Activated naive CD4-positive, alpha-beta T cell treated with anti-CD3 and anti-CD28 coated beads, Interleukin-2, amount 50 U/mL, for 72 hours (primary cell): Measurements from ENCODE around the gene SRP68. TPM values are rescaled to one million over a fixed set of nuclear protein-coding genes. Genes with fewer than 3 reads are reported as not detected.
"Not testable (repeated sequence)": the region's sequence is repeated elsewhere in the genome, so short reads cannot be mapped to it uniquely, and the experiment has no call there.

Experiments used
- ATAC-seq, 2 donors: fragments of 150-1000 bp; cut with Tn5 transposase; 2 replicates each; pipeline ENCODE4 v1.10.0; 2021; ENCODE audit warnings: mild to moderate bottlenecking in 2 of 2, moderate library complexity in 2 of 2
- DNase-seq, 2 donors: peaks; one replicate each; pipeline ENCODE4 v3.0.0; 2021 to 2022; ENCODE audit warnings: low spot score in 2 of 2
- H3K27ac Mint-ChIP-seq, 2 donors: one replicate each; pipeline ENCODE4 v1.8.0; 2022; ENCODE audit warnings: mild to moderate bottlenecking in 2 of 2, mixed read lengths in 2 of 2
- H3K36me3 Mint-ChIP-seq, 2 donors: one replicate each; pipeline ENCODE4 v1.8.0; 2022; ENCODE audit warnings: mixed read lengths in 2 of 2
- H3K9me3 Mint-ChIP-seq, 2 donors: one replicate each; pipeline ENCODE4 v1.8.0; 2022; ENCODE audit warnings: mixed read lengths in 2 of 2
- total RNA-seq, 2 donors: library from RNA; stranded (reverse); gene quantifications; one replicate each; pipeline ENCODE4 v1.2.3, GENCODE V29; 2022

SRP68 gene
- total RNA-seq, 2 donors from 2014 or later, result 78.8 to 162 TPM

DNA sequence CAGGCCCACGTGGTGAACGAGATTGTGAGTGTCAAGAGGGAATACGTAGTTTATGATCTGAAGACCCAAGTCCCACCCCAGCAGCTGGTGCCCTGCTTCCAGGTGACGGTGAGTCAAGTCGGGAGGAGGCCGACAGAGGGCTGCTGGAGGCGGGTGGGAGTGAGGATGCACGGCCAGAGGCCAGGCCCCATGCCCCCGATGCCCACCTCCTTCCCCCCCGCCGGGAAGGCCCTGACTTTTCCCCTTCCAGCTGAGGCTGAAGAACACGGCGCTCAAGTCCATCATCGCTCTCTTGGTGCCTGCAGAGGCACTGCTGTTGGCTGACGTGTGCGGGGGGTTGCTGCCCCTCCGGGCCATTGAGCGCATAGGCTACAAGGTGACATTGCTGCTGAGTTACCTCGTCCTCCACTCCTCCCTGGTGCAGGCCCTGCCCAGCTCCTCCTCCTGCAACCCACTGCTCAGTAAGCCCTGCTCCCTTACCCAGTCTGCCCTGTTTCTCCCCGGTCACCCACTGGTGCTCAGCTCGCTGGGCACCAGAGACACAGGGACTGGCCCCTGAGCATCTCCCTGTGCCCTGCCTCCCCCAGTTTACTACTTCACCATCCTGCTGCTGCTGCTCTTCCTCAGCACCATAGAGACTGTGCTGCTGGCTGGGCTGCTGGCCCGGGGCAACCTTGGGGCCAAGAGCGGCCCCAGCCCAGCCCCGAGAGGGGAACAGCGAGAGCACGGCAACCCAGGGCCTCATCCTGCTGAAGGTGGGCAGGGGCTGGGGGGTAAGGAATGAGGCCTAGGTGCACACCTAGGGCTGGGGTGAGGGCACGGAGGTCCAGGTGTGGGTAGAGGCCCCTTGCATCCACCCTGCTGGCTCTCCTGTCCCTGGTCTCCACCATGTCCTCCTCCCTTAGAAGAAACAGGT lies 9.2 kb upstream of the SRP68 start:
- Mint-ChIP-seq H3K27ac (peak overlapping the region; percentile 36 to 46), H3K36me3 (peaks cover 0 to 6% of the 10 kb centered on the region in 2 donors), H3K9me3 (no peaks in the 10 kb centered on the region)
- ATAC-seq, result no peak
- DNase-seq, result no peak

- H3K36me3 Mint-ChIP-seq, result peaks cover 0 to 7% of the 10 kb centered on the region in 2 donors
- H3K27ac Mint-ChIP-seq, result no peak overlapping the region
- DNase-seq, result no peak
These were observed 8.5 kb upstream of the SRP68 start for GRCh38 chr17:76080768-76081287.

DNA sequence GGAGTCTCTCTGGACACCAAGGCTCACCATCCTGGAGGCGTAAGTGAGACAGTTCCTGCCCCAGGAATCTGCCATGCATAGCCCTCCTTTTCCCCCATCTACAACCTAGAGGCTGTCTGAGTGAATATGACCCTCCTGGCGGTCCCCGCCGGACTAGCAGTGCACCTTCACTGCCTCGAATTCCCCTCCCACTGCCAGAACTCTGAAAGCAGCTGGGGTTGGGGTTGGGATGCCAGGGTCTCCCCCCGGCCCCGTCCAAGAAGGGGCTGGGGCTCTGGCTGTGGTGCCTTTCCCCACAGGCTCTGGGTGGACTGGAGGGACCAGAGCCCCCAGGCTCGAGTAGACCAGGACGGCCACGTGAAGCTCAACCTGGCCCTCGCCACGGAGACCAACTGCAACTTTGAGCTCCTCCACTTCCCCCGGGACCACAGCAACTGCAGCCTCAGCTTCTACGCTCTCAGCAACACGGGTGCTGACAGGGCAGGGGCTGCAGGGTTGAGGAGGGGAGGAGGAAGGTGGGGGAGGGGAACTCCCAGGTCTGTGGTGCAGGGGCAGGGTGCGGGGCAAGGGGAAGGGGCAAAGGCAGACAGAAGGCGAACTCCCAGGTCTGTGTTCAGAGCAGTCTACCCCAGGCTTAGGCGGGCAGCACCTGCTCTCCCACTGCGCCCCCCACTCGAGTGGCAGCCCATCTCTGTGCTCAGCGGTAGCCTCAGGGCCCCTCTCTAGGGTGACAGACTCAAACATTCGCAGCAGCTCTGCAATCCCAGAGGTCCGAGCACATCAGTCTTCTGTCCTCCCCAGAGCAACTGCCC lies 7.8 kb upstream of the SRP68 start:
- DNase-seq (no peak), ATAC-seq (peak in 1 of 2 donors; percentile 1)
- Mint-ChIP-seq H3K9me3 (no peaks in the 10 kb centered on the region), H3K27ac (no peak overlapping the region), H3K36me3 (peaks cover 2 to 13% of the 10 kb centered on the region in 2 donors)

More at GRCh38 chr17:76080768-76081287, 8.5 kb upstream of the SRP68 start:
- no peaks in the 10 kb centered on the region for H3K9me3 Mint-ChIP-seq
- ATAC-seq, result no peak

DNA sequence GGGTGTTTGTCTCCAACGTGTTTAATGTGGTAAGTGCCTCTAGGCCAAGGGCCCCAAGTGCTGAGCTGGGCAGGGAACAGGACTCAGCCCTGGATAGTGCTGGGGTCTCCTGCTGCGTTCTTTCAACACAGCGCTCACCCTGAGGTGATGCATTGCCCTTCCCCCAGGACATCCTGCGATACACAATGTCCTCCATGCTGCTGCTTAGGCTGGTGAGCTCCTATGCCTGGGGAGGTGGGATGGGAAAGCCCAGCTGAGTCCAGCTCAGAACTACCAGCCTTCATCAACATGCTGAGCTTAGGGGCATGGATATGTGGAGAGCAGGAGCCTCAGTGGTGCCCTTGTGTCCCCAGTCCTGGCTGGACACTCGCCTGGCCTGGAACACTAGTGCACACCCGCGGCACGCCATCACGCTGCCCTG lies 7.2 kb upstream of the SRP68 start:
- H3K9me3 Mint-ChIP-seq, result no peaks in the 10 kb centered on the region
- peaks cover 8 to 17% of the 10 kb centered on the region in 2 donors for H3K36me3 Mint-ChIP-seq
- DNase-seq (no peak), ATAC-seq (peak in 1 of 2 donors; percentile 3)
- H3K27ac Mint-ChIP-seq, result no peak overlapping the region

DNA sequence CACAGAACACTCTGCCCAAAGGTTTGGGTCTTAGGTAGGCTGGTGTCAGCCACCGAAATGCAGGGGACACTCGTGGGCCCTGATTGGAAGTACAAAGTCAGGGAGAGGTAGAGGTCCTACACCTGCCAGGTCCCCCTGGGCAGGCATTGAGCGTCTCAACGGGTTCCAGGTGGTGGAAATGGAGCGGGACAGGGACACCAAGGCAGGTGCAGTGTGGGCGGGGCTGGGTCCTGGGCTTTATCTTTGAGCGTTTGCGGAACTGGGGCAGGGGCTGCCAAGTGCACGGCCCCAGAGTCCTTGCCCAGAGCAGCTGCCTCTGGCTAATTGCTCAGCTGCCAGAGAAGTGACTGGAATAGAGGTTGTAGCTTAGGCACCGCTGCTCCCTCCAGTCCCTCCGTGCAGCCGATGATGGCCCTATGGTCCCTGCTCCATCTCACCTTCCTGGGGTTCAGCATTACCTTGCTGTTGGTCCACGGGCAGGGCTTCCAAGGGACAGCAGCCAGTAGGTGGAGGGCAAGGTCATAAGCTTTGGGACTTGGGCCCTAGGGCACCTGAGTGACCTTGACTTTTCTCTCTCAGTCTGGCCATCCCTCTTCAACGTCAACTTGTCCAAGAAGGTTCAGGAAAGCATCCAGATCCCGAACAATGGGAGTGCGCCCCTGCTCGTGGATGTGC lies 6.7 kb upstream of the SRP68 start, which contains the start of gene ZACN:
Gene ZACN (plus strand): TSS at position 323 of the 675 bp plus-strand sequence. CDS start 83 bp downstream, at position 406.
- no peak for ATAC-seq
- Mint-ChIP-seq H3K27ac (no peak within 1 kb of the TSS), H3K9me3 (no peaks in the 10 kb centered on the region), H3K36me3 (peaks cover 8 to 17% of the 10 kb centered on the region in 2 donors)
- DNase-seq, result no peak

DNA sequence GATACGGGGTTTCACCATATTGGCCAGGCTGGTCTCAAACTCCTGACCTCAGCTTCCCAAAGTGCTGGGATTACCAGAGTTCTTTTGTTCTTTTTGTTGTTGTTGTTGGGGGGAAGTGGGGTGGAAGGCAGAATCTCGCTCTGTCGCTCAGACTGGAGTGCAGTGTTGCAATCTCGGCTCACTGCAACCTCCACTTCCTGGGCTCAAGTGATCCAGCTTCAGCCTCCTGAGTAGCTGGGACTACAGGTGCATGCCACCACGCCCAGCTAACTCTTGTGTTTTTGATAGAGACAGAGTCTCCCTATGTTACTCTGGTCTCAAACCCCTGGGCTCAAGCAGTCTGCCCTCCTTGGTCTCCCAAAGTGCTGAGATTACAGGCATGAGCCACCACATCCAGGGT lies 6.1 kb upstream of the SRP68 start:
- not testable (repeated sequence) for H3K9me3 Mint-ChIP-seq, H3K27ac Mint-ChIP-seq, DNase-seq, ATAC-seq
- H3K36me3 Mint-ChIP-seq, result peaks cover 8 to 17% of the 10 kb centered on the region in 2 donors

- H3K9me3 Mint-ChIP-seq, result no peaks in the 10 kb centered on the region
- H3K27ac Mint-ChIP-seq, result no peak overlapping the region
- ATAC-seq (no peak), DNase-seq (no peak)
- H3K36me3 Mint-ChIP-seq, result peaks cover 8 to 17% of the 10 kb centered on the region in 2 donors
These were observed 5.3 kb upstream of the SRP68 start for GRCh38 chr17:76077584-76078110.

DNA sequence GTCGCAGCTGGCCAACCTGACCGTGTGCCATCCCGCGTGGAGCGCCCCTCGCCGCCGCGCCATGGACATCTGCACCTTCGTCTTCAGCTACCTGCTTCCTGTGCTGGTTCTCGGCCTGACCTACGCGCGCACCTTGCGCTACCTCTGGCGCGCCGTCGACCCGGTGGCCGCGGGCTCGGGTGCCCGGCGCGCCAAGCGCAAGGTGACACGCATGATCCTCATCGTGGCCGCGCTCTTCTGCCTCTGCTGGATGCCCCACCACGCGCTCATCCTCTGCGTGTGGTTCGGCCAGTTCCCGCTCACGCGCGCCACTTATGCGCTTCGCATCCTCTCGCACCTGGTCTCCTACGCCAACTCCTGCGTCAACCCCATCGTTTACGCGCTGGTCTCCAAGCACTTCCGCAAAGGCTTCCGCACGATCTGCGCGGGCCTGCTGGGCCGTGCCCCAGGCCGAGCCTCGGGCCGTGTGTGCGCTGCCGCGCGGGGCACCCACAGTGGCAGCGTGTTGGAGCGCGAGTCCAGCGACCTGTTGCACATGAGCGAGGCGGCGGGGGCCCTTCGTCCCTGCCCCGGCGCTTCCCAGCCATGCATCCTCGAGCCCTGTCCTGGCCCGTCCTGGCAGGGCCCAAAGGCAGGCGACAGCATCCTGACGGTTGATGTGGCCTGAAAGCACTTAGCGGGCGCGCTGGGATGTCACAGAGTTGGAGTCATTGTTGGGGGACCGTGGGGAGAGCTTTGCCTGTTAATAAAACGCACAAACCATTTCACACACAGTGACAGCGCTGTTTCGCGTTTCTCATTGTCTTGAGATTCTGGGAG lies 4.7 kb upstream of the SRP68 start:
- H3K27ac Mint-ChIP-seq, result peak overlapping the region in 1 of 2 donors; percentile 65
- no peaks in the 10 kb centered on the region for H3K9me3 Mint-ChIP-seq
- peak in 1 of 2 donors; percentile 17 for ATAC-seq

GRCh38 chr17:76076146-76076764 lies 3.9 kb upstream of the SRP68 start:
- H3K36me3 Mint-ChIP-seq, result peaks cover 14 to 23% of the 10 kb centered on the region in 2 donors
- H3K9me3 Mint-ChIP-seq, result no peaks in the 10 kb centered on the region
- ATAC-seq (no peak), DNase-seq (no peak)
- H3K27ac Mint-ChIP-seq, result peak overlapping the region in 1 of 2 donors; percentile 65

More for the DNA sequence above, 4.7 kb upstream of the SRP68 start:
- DNase-seq, result peak in 1 of 2 donors; percentile 39
- H3K36me3 Mint-ChIP-seq, result peaks cover 10 to 19% of the 10 kb centered on the region in 2 donors

- Mint-ChIP-seq H3K27ac (peak overlapping the region in 1 of 2 donors; percentile 65), H3K9me3 (no peaks in the 10 kb centered on the region), H3K36me3 (peaks cover 14 to 23% of the 10 kb centered on the region in 2 donors)
- peak in 1 of 2 donors; percentile 29 for DNase-seq
- no peak for ATAC-seq
These were observed 3.2 kb upstream of the SRP68 start for GRCh38 chr17:76075364-76076145.

GRCh38 chr17:76074390-76075363 lies 2.4 kb upstream of the SRP68 start, which contains the start of gene GALR2:
TSS of gene GALR2 (plus strand) at chr17:76074781. CDS start at chr17:76074884, 103 bp downstream.
- ATAC-seq, result no peak
- Mint-ChIP-seq H3K27ac (peak within 1 kb of the TSS in 1 of 2 donors; percentile 65), H3K36me3 (peaks cover 19 to 23% of the 10 kb centered on the region in 2 donors), H3K9me3 (no peaks in the 10 kb centered on the region)
- peak in 1 of 2 donors; percentile 22 for DNase-seq

DNA sequence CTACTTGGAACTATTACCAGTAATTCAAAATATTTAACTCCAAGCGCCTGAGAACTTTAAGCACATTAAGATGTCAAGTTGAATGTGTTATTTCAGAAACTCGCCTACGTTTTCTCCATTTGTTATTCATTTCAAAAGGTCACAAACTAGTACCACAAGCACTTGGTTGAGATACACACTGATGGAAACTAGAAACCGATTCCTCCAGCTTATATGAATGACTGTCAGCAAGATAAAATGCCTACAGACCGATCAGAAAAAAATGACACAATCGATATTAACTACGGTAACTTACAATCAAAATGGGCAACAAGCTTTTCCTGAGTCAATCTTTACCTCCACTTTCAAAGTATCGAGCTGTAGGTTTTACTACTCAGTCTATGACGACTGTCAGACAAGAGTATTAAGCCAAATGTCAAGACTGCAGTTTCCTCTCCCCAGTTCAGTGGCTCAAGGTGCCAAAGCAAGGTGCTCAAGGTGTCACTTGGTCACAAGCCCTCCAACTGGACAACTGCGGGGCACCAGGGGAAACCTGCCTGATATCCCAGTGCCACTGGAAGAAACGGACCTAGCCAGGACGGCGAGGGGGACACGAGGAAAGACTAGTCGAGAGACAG lies 678 bp downstream of the SRP68 start:
- peaks cover 19 to 22% of the 10 kb centered on the region in 2 donors for H3K36me3 Mint-ChIP-seq
- peak overlapping the region; percentile 99 for H3K27ac Mint-ChIP-seq
- H3K9me3 Mint-ChIP-seq, result no peaks in the 10 kb centered on the region
- ATAC-seq (peak; percentile 76 to 82), DNase-seq (peak; percentile 51 to 71)

DNA sequence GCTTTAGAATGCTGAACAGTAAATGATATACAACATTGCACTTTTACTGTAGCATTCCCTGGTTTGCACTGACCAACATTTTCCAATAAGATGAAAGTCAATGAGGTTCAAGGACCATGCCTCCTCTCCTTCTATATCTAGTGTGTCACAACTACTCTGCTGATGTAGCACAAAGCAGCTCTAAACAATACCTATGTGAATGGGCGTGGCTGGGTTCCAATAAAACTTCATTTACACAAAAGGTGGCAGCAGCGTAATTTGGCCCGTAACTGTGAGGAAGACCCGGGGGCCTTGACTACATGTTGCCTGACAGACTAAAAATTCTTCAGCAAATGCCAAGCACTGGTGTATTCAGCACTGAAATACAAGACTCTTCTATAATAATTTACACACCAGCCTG lies 6.5 kb downstream of the SRP68 start:
- peak overlapping the region; percentile 31 to 85 for H3K27ac Mint-ChIP-seq
- peaks cover 19 to 31% of the 10 kb centered on the region in 2 donors for H3K36me3 Mint-ChIP-seq
- ATAC-seq, result no peak
- no peak for DNase-seq
- H3K9me3 Mint-ChIP-seq, result no peaks in the 10 kb centered on the region
